Measurements from ENCODE around the gene JAM3. TPM values are rescaled to one million over a fixed set of nuclear protein-coding genes. Genes with fewer than 3 reads are reported as not detected.

The JAM3 gene
- total RNA-seq, 1 experiment from 2014 or later, result 49.5 TPM

DNA sequence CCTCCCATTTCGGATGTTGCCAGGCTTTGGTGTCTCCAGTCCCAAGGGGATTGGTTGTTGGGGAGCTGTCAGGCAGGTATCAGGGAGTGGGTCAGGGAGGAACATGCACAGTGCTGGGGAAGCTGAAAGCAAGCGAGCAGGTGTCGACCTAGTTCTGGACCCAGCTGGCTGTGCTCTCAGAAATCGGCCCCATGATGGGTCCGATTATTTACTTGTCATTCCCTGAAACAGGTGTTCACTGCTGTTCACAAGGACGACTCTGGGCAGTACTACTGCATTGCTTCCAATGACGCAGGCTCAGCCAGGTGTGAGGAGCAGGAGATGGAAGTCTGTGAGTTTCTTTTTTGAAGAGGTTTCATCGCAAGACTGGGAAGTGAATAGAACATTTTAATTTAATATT lies 76.8 kb downstream of the JAM3 start:
- no peak for DNase-seq (ENCODE audit: low read depth)

DNA sequence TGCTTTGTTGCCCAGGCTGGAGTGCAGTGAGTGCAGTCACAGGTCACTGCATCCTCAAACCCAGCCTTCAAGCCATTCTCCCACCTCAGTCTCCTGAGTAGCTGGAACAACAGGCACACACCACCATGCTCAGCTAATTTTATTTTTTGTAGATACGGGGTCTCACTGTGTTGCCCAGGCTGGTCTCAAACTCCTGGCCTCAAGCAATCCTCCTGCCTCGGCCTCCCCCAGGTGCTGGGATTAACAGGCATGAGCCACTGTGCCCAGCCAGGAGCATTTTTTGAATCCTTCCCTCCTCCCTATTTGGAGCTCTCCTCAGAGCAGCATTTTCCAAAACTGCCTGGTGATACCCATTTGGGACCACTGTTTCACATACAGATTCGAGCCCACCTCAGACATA lies 77.7 kb downstream of the JAM3 start:
- DNase-seq (ENCODE audit: low read depth), result no peak

DNA sequence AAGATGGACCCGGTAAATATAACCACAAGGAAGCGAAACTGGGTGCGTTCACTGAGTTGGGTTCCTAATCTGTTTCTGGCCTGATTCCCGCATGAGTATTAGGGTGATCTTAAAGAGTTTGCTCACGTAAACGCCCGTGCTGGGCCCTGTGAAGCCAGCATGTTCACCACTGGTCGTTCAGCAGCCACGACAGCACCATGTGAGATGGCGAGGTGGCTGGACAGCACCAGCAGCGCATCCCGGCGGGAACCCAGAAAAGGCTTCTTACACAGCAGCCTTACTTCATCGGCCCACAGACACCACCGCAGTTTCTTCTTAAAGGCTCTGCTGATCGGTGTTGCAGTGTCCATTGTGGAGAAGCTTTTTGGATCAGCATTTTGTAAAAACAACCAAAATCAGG lies 80.5 kb downstream of the JAM3 start:
- DNase-seq (ENCODE audit: low read depth), result no peak

DNA sequence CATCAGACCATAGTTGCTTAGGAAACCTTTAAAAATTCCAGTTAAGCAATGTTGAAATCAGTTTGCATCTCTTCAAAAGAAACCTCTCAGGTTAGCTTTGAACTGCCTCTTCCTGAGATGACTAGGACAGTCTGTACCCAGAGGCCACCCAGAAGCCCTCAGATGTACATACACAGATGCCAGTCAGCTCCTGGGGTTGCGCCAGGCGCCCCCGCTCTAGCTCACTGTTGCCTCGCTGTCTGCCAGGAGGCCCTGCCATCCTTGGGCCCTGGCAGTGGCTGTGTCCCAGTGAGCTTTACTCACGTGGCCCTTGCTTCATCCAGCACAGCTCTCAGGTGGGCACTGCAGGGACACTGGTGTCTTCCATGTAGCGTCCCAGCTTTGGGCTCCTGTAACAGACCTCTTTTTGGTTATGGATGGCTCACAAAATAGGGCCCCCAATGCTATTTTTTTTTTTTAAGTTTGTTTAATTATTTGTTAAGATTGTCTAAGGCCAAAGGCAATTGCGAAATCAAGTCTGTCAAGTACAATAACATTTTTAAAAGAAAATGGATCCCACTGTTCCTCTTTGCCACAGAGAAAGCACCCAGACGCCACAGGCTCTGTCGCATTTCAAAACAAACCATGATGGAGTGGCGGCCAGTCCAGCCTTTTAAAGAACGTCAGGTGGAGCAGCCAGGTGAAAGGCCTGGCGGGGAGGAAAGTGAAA lies 81.5 kb downstream of the JAM3 start:
- DNase-seq (ENCODE audit: low read depth), result no peak

DNA sequence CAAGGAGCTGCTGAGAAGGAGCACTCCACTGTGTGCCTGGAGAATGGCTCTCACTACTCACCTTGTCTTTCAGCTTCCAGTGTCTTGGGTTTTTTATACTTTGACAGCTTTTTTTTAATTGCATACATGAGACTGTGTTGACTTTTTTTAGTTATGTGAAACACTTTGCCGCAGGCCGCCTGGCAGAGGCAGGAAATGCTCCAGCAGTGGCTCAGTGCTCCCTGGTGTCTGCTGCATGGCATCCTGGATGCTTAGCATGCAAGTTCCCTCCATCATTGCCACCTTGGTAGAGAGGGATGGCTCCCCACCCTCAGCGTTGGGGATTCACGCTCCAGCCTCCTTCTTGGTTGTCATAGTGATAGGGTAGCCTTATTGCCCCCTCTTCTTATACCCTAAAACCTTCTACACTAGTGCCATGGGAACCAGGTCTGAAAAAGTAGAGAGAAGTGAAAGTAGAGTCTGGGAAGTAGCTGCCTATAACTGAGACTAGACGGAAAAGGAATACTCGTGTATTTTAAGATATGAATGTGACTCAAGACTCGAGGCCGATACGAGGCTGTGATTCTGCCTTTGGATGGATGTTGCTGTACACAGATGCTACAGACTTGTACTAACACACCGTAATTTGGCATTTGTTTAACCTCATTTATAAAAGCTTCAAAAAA lies 82.3 kb downstream of the JAM3 start:
- no peak for DNase-seq (ENCODE audit: low read depth)

DNA sequence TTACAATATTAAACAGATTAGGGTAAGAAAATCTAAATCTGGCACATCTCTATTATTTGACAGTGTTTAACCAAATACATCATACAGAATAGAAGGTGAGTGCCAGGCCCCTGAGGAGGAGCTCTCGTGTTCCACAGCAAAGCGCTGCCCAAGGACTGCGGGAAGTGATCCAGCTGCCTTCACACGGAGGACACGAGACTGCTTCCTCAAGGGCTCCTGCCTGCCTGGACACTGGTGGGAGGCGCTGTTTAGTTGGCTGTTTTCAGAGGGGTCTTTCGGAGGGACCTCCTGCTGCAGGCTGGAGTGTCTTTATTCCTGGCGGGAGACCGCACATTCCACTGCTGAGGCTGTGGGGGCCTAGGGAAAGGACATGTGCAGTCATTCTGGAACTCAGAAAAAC lies 83.8 kb downstream of the JAM3 start:
- no peak for DNase-seq (ENCODE audit: low read depth)

DNA sequence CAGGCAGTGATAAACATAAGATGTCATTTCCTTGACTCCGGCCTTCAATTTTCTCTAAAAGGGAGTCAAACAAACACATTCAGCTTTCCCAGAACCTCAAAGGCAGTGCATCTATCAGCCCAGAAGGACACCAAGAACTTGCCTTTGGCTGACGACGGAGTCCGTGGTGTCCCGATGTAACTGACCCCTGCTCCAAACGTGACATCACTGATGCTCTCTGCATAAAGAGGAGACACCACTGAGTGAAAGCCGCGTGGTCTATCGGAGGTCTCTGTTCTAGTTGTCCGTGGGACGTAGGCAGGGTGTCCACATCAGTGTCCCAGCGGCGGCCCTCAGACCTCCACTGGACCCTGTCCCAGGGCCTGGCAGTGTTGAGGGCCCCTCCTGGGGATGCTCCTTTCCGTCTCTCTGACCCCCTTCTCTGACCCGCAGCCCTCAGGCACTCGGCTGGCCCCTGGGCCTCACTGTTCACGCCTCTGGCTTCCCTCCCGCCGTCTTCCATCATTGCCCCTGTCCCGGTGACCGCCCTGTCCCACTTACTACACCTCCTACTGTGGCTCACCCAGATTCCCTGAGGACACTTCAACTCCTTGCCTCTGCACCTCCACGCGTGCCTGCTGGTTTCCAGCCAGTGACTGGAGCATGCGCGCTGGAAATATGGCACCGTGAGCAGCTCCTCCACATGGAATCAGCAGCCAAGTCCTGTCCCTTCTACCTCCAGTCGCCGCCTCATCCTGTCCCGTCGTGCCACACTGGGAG lies 84.5 kb downstream of the JAM3 start:
- no peak for DNase-seq (ENCODE audit: low read depth)

DNA sequence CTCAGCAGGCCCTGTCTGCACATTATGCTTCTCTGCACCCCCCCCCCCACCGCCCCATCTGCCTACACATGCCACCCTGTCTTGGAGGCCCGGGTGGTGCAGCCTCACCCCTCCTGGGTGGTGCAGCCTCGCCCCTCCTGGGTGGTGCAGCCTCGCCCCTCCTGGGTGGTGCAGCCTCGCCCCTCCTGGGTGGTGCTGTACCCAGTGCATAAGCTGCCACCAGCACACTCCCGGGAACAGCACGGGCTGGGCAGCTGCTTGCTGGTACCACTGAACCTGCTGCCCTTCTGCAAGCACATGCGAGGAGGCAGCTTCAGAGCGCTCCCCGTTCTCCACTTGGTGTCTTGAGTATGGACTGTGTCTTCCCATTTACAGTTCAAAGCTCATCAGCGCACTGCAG lies 85.6 kb downstream of the JAM3 start:
- DNase-seq (ENCODE audit: low read depth), result no peak

DNA sequence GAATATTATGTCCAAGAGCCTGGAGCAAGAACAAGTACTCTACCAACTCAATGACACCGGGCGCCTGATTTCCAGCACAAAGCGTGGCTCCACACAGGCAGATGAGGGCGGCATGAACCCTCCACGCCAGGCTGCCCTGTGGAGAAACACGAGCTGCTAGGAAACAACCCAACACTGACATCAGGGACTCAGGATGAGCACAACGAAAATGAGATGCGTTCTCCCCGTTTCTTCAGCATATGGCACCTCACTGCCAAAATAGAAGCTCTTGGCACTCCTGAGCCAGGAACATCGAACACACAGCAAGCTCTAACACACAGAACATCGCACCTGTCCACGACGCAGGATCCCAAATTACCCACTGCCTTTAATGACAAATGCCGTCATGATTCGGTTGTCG lies 86.6 kb downstream of the JAM3 start:
- no peak for DNase-seq (ENCODE audit: low read depth)

DNA sequence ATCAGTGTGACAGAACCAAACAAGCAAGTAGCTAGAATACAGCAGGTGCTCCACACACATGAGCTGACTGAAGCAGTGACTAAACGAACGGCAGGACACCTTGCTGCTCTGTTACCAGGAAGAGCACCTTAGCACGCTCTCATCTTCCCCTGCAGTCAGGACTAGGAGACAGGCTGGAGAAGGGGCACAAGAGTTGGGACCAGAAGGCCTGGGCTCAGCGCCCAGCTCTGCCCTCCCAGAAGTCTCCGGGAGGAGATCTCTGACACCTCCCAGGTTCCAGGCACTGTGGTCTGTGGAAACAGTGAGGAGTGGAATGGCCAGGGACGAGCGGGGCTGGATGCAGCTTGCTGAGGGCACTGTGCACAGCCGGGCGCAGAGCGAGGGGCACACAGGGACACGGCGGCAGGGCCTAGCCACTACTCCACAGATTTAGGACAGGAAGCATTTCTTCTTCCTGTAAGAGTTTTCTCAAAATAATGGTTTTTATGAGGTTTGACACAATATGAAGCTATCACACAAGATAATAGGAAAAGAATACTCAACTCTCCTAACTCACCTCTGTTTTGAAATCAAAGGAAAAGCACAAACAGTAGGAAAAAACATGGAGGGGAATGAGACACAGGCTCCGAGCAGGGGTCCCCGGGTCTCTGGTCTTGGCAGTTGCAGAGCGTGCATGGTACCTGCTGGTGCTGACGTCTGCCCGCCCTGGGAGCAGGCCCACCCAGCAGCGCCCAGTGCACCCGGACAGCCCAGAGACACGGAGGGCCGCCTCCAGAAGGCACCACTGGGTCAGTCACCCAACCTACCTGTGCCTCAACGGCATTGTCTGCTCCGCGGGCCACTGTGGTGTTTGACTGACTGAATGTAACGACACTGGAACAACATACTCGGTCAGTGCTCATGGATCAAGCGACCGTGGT lies 87.3 kb downstream of the JAM3 start:
- no peak for DNase-seq (ENCODE audit: low read depth)

DNA sequence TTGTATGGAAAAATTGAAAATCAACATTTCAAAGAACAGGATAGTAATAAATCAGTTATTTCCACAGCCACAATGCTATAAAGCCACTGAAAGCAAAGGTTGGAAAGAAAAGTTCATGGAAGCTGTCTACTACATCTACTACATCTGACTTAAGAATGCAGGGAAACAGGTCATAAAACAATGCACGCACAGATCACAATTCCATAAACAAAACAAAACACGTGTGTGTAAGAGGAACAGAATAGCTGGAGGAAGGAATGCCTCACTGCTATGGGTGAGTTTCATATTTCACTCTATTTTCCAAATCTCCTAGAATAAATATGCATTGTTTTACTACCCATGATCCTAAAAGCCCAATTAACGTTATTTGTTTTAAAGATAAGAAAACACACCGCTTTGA lies 88.6 kb downstream of the JAM3 start:
- DNase-seq (ENCODE audit: low read depth), result no peak

DNA sequence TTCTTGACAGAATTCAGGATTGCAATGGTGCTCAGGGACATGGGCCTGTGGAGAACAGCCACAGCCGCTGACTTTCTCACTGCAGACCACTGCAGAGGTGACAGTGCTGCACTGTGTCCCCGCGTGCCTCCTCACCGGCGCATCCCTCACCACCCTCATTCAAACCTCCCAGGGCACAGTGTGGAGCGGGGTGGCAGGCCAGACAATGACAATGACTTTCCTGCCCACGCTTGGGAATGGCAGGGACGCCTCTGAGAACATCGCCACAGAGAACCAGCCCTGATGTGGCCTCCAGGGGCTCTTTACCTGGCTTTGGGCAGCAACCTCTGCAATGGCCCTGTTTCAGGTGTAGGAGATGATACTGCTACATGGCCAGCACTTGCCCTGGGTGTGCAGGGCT lies 89.2 kb downstream of the JAM3 start:
- DNase-seq (ENCODE audit: low read depth), result no peak

DNA sequence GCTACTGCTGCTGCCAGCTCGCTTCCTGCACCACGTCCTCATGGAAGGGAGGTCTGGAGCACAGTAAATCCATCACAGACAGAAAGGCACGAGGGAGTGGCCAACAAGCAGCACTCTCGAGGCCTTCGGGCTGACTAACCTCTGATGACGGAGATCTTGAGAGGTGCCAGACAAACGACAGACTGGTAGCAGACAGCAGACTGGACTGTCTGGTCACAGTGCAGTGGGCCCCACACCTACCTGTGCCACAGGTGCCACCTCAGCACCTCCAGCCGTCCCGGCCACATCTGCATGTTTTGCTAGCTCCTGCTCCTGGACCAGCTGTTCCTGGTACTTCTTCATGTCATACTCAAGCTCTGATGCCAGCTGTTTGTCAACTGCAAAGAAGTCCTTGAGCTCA lies 90.8 kb downstream of the JAM3 start:
- no peak for DNase-seq (ENCODE audit: low read depth)

DNA sequence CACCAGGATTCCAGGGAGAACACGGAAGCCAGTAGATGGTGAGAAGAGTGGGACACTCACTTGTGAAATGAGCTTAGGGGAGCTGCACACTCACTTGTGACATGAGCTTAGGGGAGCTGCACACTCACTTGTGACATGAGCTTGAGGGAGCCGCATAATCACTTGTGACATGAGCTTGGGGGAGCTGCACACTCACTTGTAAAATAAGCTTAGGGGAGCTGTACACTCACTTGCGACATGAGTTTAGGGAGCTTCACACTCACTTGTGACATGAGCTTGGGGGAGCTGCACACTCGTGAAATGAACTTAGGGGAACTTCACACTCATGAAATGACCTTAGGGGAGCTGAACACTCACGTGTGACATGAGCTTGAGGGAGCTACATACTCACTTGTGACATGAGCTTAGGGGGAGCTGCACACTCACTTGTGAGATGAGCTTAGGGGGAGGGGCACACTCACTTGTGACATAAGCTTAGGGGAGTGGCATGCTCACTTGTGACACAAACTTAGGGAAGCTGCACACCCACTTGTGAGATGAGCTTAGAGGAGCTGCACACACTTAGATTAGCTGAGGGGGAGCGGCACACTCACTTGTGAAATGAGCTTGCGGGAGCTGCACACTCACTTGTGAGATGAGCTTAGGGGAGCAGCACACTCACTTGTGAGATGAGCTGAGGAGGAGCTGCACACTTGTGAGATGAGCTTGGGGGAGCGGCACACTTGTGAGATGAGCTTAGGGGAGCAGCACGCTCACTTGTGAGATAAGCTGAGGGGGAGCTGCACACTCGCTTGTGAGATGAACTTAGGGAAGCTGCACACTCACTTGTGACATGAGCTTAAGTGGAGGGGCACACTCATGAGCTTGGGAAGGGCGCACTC lies 95.9 kb downstream of the JAM3 start:
- DNase-seq (ENCODE audit: low read depth), result no peak

DNA sequence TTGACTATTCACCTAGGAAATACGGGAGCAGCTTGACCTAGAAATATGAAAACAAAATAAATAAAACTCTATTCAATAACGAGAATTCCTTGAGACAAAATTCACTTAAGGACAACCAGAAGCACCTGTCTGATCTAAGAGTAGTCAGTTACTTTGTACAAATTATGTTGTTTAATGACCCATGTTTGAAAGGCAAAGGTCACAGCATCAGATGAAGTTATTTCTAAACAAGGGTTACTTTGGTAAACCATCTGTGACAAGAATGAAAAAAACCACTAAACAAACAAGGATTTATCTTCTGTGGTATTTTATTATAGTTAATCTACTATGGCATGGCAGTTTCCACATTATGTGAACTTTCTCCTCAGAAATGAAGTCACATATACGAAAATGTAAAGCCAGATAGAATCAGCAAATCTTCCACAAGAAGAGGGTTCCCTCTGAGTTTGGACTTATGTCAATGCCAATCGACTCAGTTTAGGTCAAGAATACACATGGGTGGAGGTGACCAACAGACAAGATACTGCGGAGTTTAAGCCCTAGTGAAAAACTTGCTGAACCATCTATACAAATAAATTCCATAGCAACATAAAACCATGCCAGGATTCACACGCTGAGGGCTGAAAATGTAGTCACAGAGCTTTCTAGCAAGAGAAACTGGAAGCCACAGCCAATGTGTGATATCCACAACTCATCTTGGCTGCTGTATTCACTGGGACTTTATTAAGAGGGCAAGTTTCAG lies 101.5 kb downstream of the JAM3 start:
- DNase-seq (ENCODE audit: low read depth), result no peak

DNA sequence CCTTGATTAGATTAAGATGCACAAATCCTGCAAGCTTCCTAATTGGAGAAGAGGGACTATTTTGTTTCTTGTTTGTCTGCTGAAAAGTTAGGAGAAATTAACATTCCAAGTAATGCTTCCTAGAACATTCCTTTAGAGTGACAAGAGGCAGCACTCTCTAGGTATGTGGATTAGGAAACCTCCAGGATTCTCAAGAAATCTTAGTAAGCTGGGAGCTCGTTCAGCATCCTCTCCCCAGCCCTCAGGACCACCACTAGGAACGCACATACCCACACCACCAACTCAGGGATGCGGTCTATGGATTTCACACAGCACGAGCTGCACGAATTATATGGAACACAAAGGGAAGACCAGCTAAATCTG lies 102.0 kb downstream of the JAM3 start:
- no peak for DNase-seq (ENCODE audit: low read depth)

DNA sequence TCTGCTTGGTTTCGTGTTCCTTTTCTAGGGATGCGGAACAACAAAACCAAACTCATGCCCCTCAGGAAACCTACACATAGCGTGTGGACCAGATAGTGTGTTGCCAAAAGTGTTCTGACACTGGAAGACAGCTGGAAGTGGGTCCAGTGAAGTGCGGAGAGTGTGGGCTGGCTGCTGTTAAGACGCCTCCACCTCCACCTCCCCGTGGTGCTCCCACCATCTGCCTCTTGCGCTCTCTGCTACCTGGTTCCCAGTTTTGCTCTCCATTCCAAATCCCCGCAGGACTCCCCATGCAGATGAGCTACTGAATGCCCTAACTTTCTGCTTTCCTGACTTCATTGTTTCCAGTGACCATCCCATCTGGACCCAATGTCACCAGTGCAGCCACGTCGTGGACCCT lies 103.1 kb downstream of the JAM3 start:
- DNase-seq (ENCODE audit: low read depth), result no peak

DNA sequence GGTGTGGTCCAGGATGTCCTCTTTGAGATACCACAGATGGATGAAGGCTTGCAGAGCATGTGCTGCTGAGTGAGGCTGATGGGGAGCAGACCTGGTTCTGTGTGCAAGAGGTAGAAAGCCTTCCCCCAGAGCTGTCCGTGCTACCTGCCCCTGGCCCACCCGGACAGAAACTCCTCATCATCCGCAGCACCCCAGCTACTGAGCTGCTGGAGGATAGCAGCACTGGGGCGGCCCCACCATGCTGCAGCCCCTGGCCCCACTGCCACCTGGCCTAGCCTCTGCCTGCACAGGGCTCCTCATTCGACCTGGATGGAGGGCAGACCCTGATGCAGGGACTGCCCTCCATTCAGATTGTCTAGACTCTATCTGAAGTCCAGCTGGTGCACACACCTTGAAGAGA lies 104.4 kb downstream of the JAM3 start:
- no peak for DNase-seq (ENCODE audit: low read depth)

DNA sequence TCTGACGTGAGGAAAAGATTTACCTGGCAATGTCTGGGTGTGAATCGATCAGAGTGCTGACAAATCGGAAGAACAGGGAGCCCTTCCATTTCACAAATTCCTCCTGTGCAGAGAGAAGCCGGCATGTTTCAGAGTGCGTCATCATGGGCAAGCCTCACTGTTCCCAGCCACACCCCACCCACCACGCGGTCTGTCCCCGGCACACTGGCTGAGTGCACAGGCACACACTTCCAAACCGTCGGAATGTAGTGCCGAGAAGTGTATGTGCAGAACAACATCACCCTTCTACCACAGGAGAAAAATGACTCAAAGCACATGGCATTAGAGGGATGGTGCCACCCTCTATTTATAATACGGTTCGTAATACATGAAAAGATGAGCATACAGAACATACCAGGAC lies 107.4 kb downstream of the JAM3 start:
- DNase-seq (ENCODE audit: low read depth), result no peak
